K562 (cell line): ENCODE results near the gene GRM5. TPM values are rescaled to one million over a fixed set of nuclear protein-coding genes. Genes with fewer than 3 reads are reported as not detected.

Source experiments
- ATAC-seq: fragments of 200-7000 bp; cut with Tn5 transposase; 3 replicates; pipeline ENCODE4 v1.9.1; 2020; ENCODE audit warnings: moderate library complexity
- BruUV-seq: library from RNA; stranded (reverse); fragments of 400-500 nt; replicated peaks from 2 replicates; lab custom pipeline; 2021; lab: Mats Ljungman, UMichigan
- CTCF ChIA-PET: fragments of 300-600 bp; formaldehyde crosslinking; extraction: SDS; loops from one replicate; lab custom pipeline; 2021; ENCODE audit warnings: low intra/inter-chr PET ratio; lab: Yijun Ruan, JAX
- POLR2A ChIA-PET: fragments of 300-600, 350-650 bp; sonication (Branson Sonifier 250); formaldehyde crosslinking; extraction: SDS; loops from one replicate; lab custom pipeline; 2021; ENCODE audit warnings: antibody characterized with exemption, inconsistent platforms; lab: Yijun Ruan, JAX
- DNase-seq, 4 experiments: peaks; one replicate each; pipeline versions ENCODE4 v3.0.0 to v3.0.0-alpha.2; 2011 to 2018; ENCODE audit warnings: low spot score in 3 of 4, mixed read lengths in 3 of 4; ENCODE audit errors: extremely low read depth in 1 of 4
- FAIRE-seq: peaks from 2 replicates; lab custom pipeline; 2011; peaks lifted over from hg19 to GRCh38; lab: Jason Lieb, UNC
- H2AFZ ChIP-seq: 2 replicates; pipeline ENCODE4 v1.6.0; 2011; ENCODE audit warnings: low read depth, low read length, control low read depth, inconsistent platforms
- H3K27ac ChIP-seq: fragments of 200-600 bp; 3 replicates; pipeline ENCODE4 v1.8.0; 2011; ENCODE audit warnings: low read depth, mild to moderate bottlenecking, control low read depth, inconsistent platforms, low read length, moderate library complexity, mixed read lengths; ENCODE audit errors: extremely low read depth
- H3K27me3 ChIP-seq, 2 experiments: fragments of 300-600 bp in 1 of 2; 2 replicates in 1 of 2; 3 replicates in 1 of 2; pipeline versions ENCODE4 v1.6.0 to v1.8.0; 2011; ENCODE audit warnings: inconsistent platforms in 2 of 2, low read length in 2 of 2, mild to moderate bottlenecking in 1 of 2, mixed read lengths in 1 of 2, moderate library complexity in 1 of 2; ENCODE audit not compliant: control insufficient read depth in 2 of 2, insufficient read depth in 2 of 2
- H3K36me3 ChIP-seq: fragments of 300-600 bp; 3 replicates; pipeline ENCODE4 v1.8.0; 2011; ENCODE audit warnings: mild to moderate bottlenecking, low read length, inconsistent platforms; ENCODE audit not compliant: control insufficient read depth, insufficient read depth
- H3K4me1 ChIP-seq, 2 experiments: fragments of 200-600 bp in 1 of 2; replicated peaks in 1 of 2; 2 replicates in 1 of 2; 3 replicates in 1 of 2; pipeline versions ENCODE4 v1.5.1 to v1.8.0; 2011; ENCODE audit warnings: inconsistent platforms in 2 of 2, low read length in 2 of 2, mild to moderate bottlenecking in 1 of 2, mixed read lengths in 1 of 2, moderate library complexity in 1 of 2; ENCODE audit not compliant: control insufficient read depth in 2 of 2, insufficient read depth in 2 of 2
- H3K4me2 ChIP-seq: 2 replicates; pipeline ENCODE4 v1.6.1; 2011; ENCODE audit warnings: low read length, control low read depth, inconsistent platforms, mixed read lengths; ENCODE audit not compliant: insufficient read depth
- H3K4me3 ChIP-seq: fragments of 200-600 bp; sonication (generic), shearing (Covaris generic); 2 replicates; pipeline ENCODE4 v1.5.1; 2016; ENCODE audit warnings: control low read depth, inconsistent platforms
- H3K79me2 ChIP-seq: fragments of 200-600 bp; 3 replicates; pipeline ENCODE4 v1.8.0; 2011; ENCODE audit warnings: low read length, inconsistent platforms; ENCODE audit not compliant: control insufficient read depth, insufficient read depth
- H3K9ac ChIP-seq, 2 experiments: 2 replicates each; pipeline versions ENCODE4 v1.6.0 to v1.6.1; 2011; ENCODE audit warnings: low read depth in 2 of 2, low read length in 2 of 2, control low read depth in 1 of 2, inconsistent platforms in 1 of 2, mild to moderate bottlenecking in 1 of 2, mixed read lengths in 1 of 2; ENCODE audit not compliant: insufficient read depth in 1 of 2
- H3K9me1 ChIP-seq: one replicate; pipeline ENCODE4 v1.6.0; 2011; ENCODE audit warnings: inconsistent platforms, mild to moderate bottlenecking, low read length, moderate library complexity; ENCODE audit not compliant: control insufficient read depth, insufficient read depth
- H3K9me3 ChIP-seq: replicated peaks from 2 replicates; pipeline ENCODE4 v1.5.1; 2011; ENCODE audit warnings: low read depth, low read length, inconsistent platforms; ENCODE audit not compliant: control insufficient read depth, insufficient read depth
- H4K20me1 ChIP-seq: replicated peaks from 2 replicates; pipeline ENCODE4 v1.6.1; 2011; ENCODE audit warnings: low read length, inconsistent platforms, mixed read lengths; ENCODE audit not compliant: control insufficient read depth, insufficient read depth
- DDX20 ChIP-seq: fragments of 450-650 bp; IDR thresholded peaks from 2 replicates; pipeline ENCODE4 v1.6.1; 2016; ENCODE audit warnings: missing genetic modification characterization, low read depth, mild to moderate bottlenecking, missing compliant biosample characterization, moderate library complexity
- EHMT2 ChIP-seq: fragments of 450-650 bp; IDR thresholded peaks from 2 replicates; pipeline ENCODE4 v1.6.1; 2018; ENCODE audit warnings: antibody characterized with exemption
- L3MBTL2 ChIP-seq: fragments of 450-650 bp; IDR thresholded peaks from 2 replicates; pipeline ENCODE4 v1.6.1; 2016; ENCODE audit warnings: mild to moderate bottlenecking, moderate library complexity
- MTF1 ChIP-seq: fragments of 250-450 bp; sonication (Bioruptor Pico); IDR thresholded peaks from 2 replicates; pipeline ENCODE4 v1.9.0; 2021; ENCODE audit warnings: moderate library complexity, mild to moderate bottlenecking, inconsistent platforms, borderline replicate concordance
- PHTF2 ChIP-seq: fragments of 250-450 bp; sonication (Bioruptor Pico); IDR thresholded peaks from 2 replicates; pipeline ENCODE4 v1.5.0; 2021; ENCODE audit warnings: mild to moderate bottlenecking
- RBM22 ChIP-seq: fragments of 200-400 bp; formaldehyde crosslinking; IDR thresholded peaks from 2 replicates; pipeline ENCODE4 v1.6.1; 2018; ENCODE audit warnings: low read length, low read depth; ENCODE audit not compliant: poor library complexity, severe bottlenecking
- SMARCB1 ChIP-seq: IDR thresholded peaks from 2 replicates; pipeline ENCODE4 v1.6.1; 2011; ENCODE audit warnings: improper control_type of control experiment, low read depth; ENCODE audit not compliant: insufficient read length
- SRSF1 ChIP-seq: fragments of 200-400 bp; formaldehyde crosslinking; IDR thresholded peaks from 2 replicates; pipeline ENCODE4 v1.6.1; 2017; ENCODE audit warnings: mild to moderate bottlenecking, low read depth, low read length, moderate library complexity
- TAF1 ChIP-seq: IDR thresholded peaks from 2 replicates; pipeline ENCODE4 v1.6.1; 2011; ENCODE audit warnings: mild to moderate bottlenecking, low read length, moderate library complexity; ENCODE audit not compliant: insufficient read depth, control insufficient read depth, severe bottlenecking; ENCODE audit errors: extremely low read depth
- TBL1XR1 ChIP-seq, 2 experiments: IDR thresholded peaks; 2 replicates each; pipeline ENCODE4 v1.6.1; 2012; ENCODE audit warnings: improper control_type of control experiment in 2 of 2, low read length in 2 of 2, mild to moderate bottlenecking in 1 of 2
- TCFL5 ChIP-seq: fragments of 250-450 bp; sonication (Bioruptor Pico); conservative IDR thresholded peaks from 2 replicates; pipeline ENCODE4 v1.6.1; 2021; ENCODE audit warnings: mild to moderate bottlenecking, moderate library complexity, matching md5 sums
- TOE1 ChIP-seq, 2 experiments: fragments of 450-650 bp in 1 of 2; sonication (generic) in 1 of 2; formaldehyde crosslinking in 1 of 2; IDR thresholded peaks; 2 replicates each; pipeline versions ENCODE4 v1.7.1 to v1.8.0; 2016 to 2022; ENCODE audit warnings: borderline replicate concordance in 2 of 2, mild to moderate bottlenecking in 2 of 2, antibody characterized with exemption in 1 of 2, inconsistent platforms in 1 of 2, low read depth in 1 of 2, missing genetic modification reagents in 1 of 2, moderate library complexity in 1 of 2
- ZC3H8 ChIP-seq: fragments of 450-650 bp; IDR thresholded peaks from 2 replicates; pipeline ENCODE4 v1.6.1; 2017
- WGBS: fragments of 100-300 bp; shearing (Covaris generic); methylation state at CpG from one replicate; pipeline ENCODE4 v1.1.6; 2016; ENCODE audit warnings: low coverage, mixed read lengths; ENCODE audit not compliant: insufficient coverage; ENCODE audit errors: missing lambda C conversion rate; 5-methylcytosine and 5-hydroxymethylcytosine counted together
- in situ Hi-C: fragments of 300-500 bp; cut with MboI; formaldehyde crosslinking; loops from 4 replicates; pipeline ENCODE4 v1.15.0; 2018; ENCODE audit warnings: inconsistent platforms, mixed read lengths
- intact Hi-C: fragments of 100-400 bp; cut with micrococcal nuclease; formaldehyde crosslinking; loops from 2 replicates; pipeline ENCODE4 v1.14.2; 2022
- polyA plus RNA-seq, 8 experiments: library from polyadenylated mRNA; depleted of rRNA in 4 of 8; stranded (reverse) in 5 of 8; unstranded in 3 of 8; fragments of >200 nt; fragmentation: Nextera tagmentation in 2 of 8; fragmentation: Illumina TruSeq in 1 of 8; extraction: Ambion mirVana in 2 of 8; extraction: Trizol in 1 of 8; gene quantifications; 2 replicates each; pipeline versions ENCODE4 v1.2.1 to v1.2.3, GENCODE V29; 2011 to 2014; ENCODE audit warnings: inconsistent platforms in 1 of 8, missing spikeins in 1 of 8
- total RNA-seq, 7 experiments: library from RNA; depleted of rRNA in 6 of 7; stranded (reverse); fragments of >200 nt in 6 of 7; fragmentation: Illumina TruSeq in 2 of 7; extraction: Trizol in 2 of 7; gene quantifications; 2 replicates each; pipeline versions ENCODE4 v1.2.1 to v1.2.3, GENCODE V29; 2011 to 2021; ENCODE audit warnings: low replicate concordance in 1 of 7
- TF ChIP-seq, protein P1 (sequence below): fragments of 250-450 bp; sonication (Bioruptor Pico); IDR thresholded peaks from 2 replicates; pipeline ENCODE4 v1.5.0; 2022; ENCODE audit warnings: mild to moderate bottlenecking
- TF ChIP-seq, protein P2 (sequence below): fragments of 250-450 bp; sonication (Bioruptor Pico); IDR thresholded peaks from 2 replicates; pipeline ENCODE4 v1.9.0; 2021; ENCODE audit warnings: mild to moderate bottlenecking

The GRM5 gene
- total and polyA plus RNA-seq, 9 of the 15 experiments (the other 6 are each of a cell fraction or from before 2014, with no cell fraction given) = not detected

DNA sequence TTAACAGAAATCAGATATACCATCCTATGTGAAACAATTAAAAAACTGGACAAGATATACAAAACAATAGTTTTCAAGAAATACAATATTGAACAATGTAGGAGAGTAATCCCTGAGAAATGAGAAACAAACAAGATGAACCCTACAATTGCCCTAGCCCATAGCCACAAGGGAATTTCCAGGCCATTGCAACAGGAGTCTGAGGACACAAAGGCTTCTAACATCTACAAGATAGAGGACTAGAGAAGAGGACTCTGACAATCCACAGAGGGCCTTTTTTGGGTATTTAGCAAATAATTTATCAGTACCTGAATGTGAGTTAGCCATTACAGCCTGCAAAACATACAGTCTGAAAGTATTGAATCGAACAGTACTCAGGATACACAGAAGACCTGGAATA lies 251.7 kb downstream of the GRM5 start:
- ChIA-PET CTCF (no interaction called here), POLR2A (no interaction called here)
- Histone ChIP-seq H3K27me3 (no peaks in the 10 kb centered on the region), H3K9ac (no peak overlapping the region), H3K4me3 (no peak overlapping the region), H3K4me1 (no peaks in the 10 kb centered on the region), H3K4me2 (no peak overlapping the region), H2AFZ (no peak overlapping the region), H3K27ac (no peak overlapping the region), H4K20me1 (no peaks in the 10 kb centered on the region)
- ATAC-seq = no peak
- TF ChIP-seq L3MBTL2 (no peak), SMARCB1 (no peak), MTF1 (CRISPR knock-in tag) (no peak), TCFL5 (CRISPR knock-in tag) (no peak), TAF1 (no peak), DDX20 (tag) (no peak), EHMT2 (no peak), TBL1XR1 (IDR thresholded peaks at IDR 0.05; ENCODE audit: low read length in 2 of 2) (no peak), TOE1 (IDR thresholded peaks at IDR 0.05; ENCODE audit: borderline replicate concordance) (no peak), TOE1 (CRISPR knock-in tag; IDR thresholded peaks at IDR 0.05; ENCODE audit: borderline replicate concordance, low read depth) (no peak), ZC3H8 (no peak), RBM22 (no peak), SRSF1 (no peak), PHTF2 (CRISPR knock-in tag) (no peak)
- TF ChIP-seq, protein P1, sequence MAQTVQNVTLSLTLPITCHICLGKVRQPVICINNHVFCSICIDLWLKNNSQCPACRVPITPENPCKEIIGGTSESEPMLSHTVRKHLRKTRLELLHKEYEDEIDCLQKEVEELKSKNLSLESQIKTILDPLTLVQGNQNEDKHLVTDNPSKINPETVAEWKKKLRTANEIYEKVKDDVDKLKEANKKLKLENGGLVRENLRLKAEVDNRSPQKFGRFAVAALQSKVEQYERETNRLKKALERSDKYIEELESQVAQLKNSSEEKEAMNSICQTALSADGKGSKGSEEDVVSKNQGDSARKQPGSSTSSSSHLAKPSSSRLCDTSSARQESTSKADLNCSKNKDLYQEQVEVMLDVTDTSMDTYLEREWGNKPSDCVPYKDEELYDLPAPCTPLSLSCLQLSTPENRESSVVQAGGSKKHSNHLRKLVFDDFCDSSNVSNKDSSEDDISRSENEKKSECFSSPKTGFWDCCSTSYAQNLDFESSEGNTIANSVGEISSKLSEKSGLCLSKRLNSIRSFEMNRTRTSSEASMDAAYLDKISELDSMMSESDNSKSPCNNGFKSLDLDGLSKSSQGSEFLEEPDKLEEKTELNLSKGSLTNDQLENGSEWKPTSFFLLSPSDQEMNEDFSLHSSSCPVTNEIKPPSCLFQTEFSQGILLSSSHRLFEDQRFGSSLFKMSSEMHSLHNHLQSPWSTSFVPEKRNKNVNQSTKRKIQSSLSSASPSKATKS (CRISPR knock-in tag) = no peak
- TF ChIP-seq, protein P2, sequence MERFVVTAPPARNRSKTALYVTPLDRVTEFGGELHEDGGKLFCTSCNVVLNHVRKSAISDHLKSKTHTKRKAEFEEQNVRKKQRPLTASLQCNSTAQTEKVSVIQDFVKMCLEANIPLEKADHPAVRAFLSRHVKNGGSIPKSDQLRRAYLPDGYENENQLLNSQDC = no peak
- TF ChIP-seq, all 486 proteins: peak for 0
- in situ Hi-C loops = no loop called here
- 0% methylated on average over 1 of the region's 1 CpG for WGBS
- DNase-seq = no peak
- BruUV-seq = no TSS peak
- H3K9me3 ChIP-seq = no peaks in the 10 kb centered on the region; the same call in 1 of the 2 replicates
- no peaks in the 10 kb centered on the region for H3K79me2 ChIP-seq
- FAIRE-seq = no peak
- no peaks in the 10 kb centered on the region for H3K9me1 ChIP-seq
- intact Hi-C loops = no loop called here
- no peaks in the 10 kb centered on the region for H3K36me3 ChIP-seq
